CD4-positive, alpha-beta T cell treated with Interleukin-4 for 1 hour (primary cell): ENCODE data around the gene IFNA4.

ENCODE experiments used
- DNase-seq, 2 donors: peaks; one replicate each; pipeline ENCODE4 v3.0.0-alpha.2; 2020 to 2022

The IFNA4 gene

DNA sequence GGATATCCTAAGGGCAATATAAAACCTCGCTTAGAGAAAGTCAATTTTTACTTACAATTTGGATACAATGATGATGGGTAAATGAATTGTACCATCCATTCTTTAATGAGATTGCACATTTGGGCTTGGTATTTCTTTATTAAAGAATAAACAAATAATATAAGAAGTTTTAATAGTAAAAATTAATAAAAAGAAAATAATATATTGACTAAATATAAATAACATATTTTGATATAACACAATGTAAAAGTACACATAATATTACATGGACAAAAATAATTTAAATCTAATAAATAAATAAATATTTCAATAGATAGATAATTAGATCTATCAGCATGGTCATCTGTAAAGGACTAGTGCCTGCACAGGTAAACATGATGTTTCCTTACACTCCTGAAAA lies 21.9 kb downstream of the IFNA4 start:
- DNase-seq: no peak

DNA sequence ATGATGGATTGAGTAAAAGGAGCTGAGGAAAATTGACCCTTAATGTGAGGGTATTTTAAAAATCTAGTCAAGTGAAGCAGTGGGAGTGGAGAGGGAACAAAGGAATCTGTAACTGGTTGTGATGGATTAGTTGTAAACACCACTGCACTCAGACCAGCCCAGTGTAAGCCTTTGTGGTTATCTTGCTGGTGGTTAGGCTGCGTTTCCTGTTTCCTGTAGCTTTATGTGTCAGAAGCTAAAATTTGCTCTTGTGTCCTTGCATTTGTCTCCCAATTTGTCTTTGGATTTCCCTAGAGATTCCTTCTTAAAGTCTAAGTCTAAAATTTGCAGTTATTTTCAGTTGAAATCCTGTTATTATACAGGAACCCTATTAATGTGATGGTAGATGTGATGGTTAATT lies 27.2 kb downstream of the IFNA4 start:
- peak; percentile 32 to 57 for DNase-seq

DNA sequence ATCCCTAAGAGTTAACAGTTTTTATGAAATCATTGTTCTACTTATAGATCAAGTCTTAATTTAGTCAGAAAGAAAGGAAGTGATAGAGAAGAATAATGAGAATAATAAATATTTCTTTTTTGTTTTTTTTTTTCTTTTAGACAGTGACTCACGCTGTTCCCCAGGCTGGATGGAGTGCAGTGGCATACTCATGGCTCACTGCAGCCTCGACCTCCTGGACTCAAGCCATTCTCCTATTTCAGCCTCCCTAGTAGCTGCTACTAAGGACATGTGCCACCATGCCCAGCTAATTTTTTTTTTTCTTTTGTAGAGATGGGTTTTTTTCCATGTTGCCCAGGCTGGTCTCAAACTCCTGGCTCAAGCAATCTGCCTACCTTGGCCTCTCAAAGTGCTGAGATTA lies 31.9 kb downstream of the IFNA4 start:
- DNase-seq: no peak

DNA sequence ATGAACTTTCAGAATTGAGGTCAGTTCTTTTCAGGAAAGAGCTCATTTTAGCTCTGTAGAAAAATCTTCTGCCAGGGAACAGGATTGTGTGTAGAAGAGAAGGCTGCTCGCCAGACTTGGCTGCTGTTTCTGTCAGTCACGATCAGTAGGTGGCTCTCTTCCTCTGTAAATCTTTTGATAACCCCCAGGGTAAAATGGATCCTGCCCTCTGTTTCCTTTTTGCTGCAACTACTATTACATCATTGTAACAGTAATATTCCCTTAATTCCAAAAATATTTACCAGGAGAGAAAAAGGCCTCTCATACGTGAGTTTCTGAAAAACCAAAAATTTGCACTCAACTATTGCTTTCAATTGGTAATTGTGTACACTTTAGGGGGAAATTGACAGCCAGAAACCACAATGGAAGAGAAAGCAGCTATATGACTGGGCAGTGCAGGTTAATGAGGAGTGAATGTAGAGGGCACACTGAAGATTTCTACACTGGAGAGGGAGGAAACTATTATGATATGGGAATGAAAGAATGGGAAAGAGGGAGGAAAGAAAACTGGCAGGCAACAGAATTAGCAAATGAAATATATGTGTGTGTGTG lies 33.3 kb downstream of the IFNA4 start:
- DNase-seq: peak in 1 of 2 donors; percentile 43

DNA sequence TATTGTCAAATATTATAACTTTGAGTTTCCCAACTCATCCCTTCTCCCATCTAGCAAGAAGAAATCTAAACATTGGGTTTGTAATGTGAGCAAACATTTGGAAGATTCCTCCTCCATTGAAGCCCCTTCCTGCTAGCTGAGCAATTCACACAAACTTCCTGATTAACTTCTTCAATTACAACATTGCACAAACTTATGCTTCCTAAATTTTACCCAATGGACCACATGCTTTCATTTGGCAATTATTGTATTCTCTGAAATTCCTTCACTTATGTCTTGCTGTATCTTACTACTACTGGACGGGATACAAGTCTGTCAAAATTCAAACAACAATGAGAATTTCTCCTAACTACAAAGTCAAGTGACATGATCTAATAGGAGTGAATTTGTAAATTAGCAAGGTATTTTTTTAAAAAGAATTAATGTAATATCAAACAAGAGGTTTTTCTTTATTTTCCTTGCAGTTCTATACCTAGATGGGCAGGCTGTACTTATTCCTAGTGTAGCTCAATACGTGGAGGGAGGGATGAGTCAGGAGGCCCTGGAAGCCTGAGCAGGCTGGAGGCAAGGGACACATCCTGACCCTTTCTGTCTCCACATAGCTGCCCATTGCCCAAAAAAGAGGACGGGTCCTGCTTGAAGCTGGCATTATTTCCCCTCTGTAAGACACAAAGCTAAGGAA lies 33.9 kb downstream of the IFNA4 start:
- no peak for DNase-seq

DNA sequence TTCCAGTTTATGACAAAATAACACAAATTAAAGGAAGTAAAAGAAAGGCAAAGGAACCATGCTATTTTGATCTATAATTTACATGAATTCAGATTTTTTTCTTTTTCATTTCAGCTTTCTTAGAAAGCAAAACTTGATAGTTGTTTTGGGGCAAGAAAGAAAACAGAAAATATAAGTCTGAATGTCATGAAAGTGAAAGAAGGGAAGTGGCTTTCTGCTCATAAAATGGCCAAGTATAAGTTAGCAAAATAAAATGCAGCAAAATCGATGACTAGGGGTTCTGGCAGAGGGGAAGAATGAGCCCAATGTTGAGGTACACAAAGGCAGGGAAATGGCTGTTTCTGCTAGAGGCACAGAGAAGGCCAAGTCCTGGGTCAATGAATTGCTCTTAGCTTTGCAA lies 42.8 kb downstream of the IFNA4 start:
- DNase-seq: no peak

DNA sequence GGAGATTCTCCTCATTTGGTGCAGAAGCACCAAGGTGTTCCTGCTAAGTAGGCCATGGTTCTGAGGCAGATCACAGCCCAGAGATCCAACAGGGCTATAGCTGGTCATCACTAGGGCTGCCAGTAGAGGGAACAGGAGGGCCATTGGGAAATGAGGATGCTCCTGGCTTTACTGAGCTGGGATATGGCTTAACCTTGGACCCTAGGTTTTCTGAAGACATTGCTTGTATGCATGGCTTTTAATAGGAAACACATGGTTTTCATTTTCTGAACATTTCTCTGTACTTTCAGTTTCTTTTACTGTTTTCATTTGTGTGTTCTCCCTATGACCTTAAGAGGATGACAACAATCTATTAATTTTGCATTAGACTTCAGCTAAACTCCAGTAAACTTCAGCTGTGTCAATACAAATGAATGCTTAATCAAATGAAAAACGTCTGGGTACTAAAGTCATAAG lies 45.9 kb downstream of the IFNA4 start, which contains the start of gene IFNW1:
Gene IFNW1, minus strand, starts transcription at position 406 of the 456 bp plus-strand sequence. Its CDS starts 262 bp downstream, at position 144.
- no peak for DNase-seq

DNA sequence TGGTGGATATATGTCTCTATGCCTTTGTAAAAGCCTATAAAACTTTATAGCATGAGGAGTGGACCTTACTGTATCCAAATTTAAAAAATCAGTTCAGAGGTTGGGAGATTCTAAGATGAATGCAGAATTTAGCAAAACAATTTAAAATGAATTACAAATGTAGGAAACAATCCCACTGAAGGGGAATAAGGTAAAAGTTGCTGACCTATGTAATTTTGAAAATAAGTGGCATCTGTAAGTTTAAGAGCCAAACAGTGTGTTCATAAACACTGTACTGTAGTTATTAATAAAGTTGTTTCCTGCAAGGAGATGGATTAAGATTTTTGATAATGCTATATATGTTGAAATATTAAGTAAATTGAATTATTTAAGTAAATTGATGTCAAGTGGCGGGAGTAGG lies 50.4 kb downstream of the IFNA4 start:
- DNase-seq: no peak
